Measurements from ENCODE around the gene DENND6A.

The DENND6A gene

GRCh38 chr3:57692396-57693147, at the start of gene DENND6A:
DENND6A (minus strand) TSS chr3:57693077; CDS start chr3:57693018, 59 bp downstream.
- TF ChIP-seq ZNF274 (IDR thresholded peaks at IDR 0.05; ENCODE audit: low read depth, low read length): no peak

GRCh38 chr3:57740027-57740426, 47.1 kb upstream of the DENND6A start:
- TF ChIP-seq ZNF274 (IDR thresholded peaks at IDR 0.05; ENCODE audit: low read depth, low read length): no peak
- no peak overlapping the region for H3K4me3 ChIP-seq (ENCODE audit: low read length)

More at GRCh38 chr3:57692396-57693147, at the start of gene DENND6A:
- peak within 1 kb of the TSS; percentile 72 for H3K4me3 ChIP-seq (ENCODE audit: low read length)

- no peak overlapping the region for H3K4me3 ChIP-seq (ENCODE audit: low read length)
- TF ChIP-seq ZNF274 (IDR thresholded peaks at IDR 0.05; ENCODE audit: low read depth, low read length): no peak
These were observed 45.5 kb upstream of the DENND6A start for GRCh38 chr3:57738391-57738790.

DNA sequence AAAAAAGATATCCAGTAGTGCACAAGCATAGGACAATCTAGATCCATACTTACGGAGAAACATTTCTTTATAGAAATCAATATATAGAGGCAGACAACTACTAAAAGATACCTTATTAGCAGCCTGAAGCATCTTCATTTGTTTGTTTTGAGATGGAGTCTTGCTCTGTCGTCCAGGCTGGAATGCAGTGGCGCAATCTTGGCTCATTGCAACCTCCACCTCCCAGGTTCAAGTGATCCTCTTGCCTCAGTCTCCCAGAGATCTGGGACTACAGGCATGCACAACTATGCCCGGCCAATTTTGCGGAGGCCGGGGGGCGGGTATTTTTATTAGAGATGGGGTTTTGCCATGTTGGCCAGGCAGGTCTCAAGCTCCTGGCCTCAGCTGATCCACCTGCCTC, 45.0 kb upstream of the DENND6A start:
- TF ChIP-seq ZNF274 (IDR thresholded peaks at IDR 0.05; ENCODE audit: low read depth, low read length): no peak
- H3K4me3 ChIP-seq (ENCODE audit: low read length): no peak overlapping the region

- no peak overlapping the region for H3K4me3 ChIP-seq (ENCODE audit: low read length)
- no peak for TF ChIP-seq ZNF274 (IDR thresholded peaks at IDR 0.05; ENCODE audit: low read depth, low read length)
These were observed 42.5 kb upstream of the DENND6A start for GRCh38 chr3:57735405-57735804.

DNA sequence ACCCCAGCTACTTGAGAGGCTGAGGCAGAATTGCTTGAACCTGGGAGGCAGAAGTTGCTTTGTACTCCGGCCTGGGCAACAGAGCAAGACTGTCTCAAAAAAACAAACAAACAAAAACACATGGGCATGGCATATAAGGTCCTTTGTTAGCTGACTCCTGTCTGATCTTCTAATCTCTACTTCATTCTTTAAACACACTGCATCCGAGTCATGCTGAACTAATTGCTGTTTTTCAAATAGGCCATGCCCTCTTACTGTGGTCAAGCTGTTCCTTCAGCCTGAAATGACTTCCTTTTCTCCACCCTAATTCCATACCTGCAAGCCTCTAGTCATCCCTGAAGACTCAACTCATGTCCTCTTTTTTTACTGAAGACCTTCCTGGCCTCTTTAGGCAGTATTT, 40.9 kb upstream of the DENND6A start:
- H3K4me3 ChIP-seq (ENCODE audit: low read length): no peak overlapping the region
- TF ChIP-seq ZNF274 (IDR thresholded peaks at IDR 0.05; ENCODE audit: low read depth, low read length): no peak

GRCh38 chr3:57731311-57731710, 38.4 kb upstream of the DENND6A start:
- H3K4me3 ChIP-seq (ENCODE audit: low read length): no peak overlapping the region
- TF ChIP-seq ZNF274 (IDR thresholded peaks at IDR 0.05; ENCODE audit: low read depth, low read length): no peak

DNA sequence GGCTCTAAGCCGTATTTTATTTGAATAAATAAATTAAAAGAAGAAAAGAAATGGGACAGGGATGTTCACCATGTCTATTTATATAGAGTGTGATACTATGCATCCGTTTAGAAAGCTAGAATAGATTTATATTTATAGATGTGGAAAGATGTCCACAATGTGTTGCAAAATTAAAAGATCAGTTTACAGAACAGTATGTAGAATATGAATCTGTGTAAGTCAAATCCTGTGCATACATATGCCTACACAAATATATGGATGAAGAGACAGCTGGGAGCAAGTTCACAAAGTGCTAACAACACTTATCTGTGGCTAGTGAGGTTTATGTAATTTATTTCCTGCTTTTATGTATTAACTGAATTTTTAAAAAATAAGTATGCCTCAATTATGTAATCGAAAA, 37.8 kb upstream of the DENND6A start:
- no peak for TF ChIP-seq ZNF274 (IDR thresholded peaks at IDR 0.05; ENCODE audit: low read depth, low read length)
- H3K4me3 ChIP-seq (ENCODE audit: low read length): no peak overlapping the region

GRCh38 chr3:57729334-57730045, 36.6 kb upstream of the DENND6A start:
- TF ChIP-seq ZNF274 (IDR thresholded peaks at IDR 0.05; ENCODE audit: low read depth, low read length): no peak

DNA sequence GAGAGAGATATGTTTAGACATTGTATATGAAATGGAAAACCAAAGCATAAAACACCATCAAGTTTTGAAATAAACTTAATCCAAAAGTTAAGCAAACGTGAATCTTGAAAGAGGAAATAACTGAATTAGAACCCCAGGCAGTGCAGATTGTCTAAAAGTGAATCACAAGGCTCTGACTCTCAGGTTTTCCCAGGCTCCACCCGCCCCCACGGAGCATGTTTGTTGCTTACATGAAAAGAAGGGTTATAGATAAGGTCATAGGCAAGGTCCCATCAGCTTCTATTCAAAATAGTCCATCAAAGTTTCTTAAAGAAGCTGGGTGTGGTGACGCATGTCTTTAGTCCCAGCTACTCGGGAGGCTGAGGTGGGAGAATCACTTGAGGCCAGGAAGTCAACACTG, 34.2 kb upstream of the DENND6A start:
- no peak for TF ChIP-seq ZNF274 (IDR thresholded peaks at IDR 0.05; ENCODE audit: low read depth, low read length)
- H3K4me3 ChIP-seq (ENCODE audit: low read length): no peak overlapping the region

More at GRCh38 chr3:57729334-57730045, 36.6 kb upstream of the DENND6A start:
- no peak overlapping the region for H3K4me3 ChIP-seq (ENCODE audit: low read length)

DNA sequence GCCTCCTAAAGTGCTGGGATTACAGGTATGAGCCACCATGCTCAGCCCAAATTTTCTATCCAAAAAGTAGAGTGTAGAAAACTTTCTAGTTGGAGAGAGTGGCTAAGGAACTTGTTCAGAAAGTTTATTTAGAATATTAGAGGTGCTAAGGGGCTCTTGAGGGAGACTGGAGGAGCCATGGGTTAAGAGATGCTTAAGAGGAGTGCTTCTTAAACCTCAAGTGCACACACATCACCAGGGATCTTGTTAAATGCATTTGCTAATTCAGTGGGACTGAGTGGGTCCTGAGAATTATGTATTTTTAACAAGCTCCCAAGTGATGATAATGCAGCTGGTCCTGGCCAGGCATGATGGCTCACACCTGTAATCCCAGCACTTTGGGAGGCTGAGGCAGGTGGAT, 33.5 kb upstream of the DENND6A start:
- TF ChIP-seq ZNF274 (IDR thresholded peaks at IDR 0.05; ENCODE audit: low read depth, low read length): no peak
- H3K4me3 ChIP-seq (ENCODE audit: low read length): no peak overlapping the region

DNA sequence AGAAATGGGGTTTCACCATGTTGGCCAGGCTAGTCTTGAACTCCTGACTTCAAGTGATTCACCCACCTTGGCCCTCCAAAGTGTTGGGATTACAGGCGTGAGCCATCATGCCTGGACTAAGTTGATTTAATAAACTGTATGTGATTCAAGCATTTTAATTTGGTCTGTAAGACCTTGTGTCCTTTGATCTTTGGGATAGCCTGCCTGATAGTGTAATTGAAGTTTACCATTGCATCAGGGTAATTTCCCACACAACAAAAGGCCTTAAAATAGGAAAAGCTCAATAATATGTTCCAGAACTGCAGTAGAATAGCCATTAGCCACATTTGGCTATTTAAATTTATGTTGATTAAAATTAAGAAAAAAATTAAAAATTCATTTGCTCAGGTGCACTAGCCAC, 25.2 kb upstream of the DENND6A start:
- no peak overlapping the region for H3K4me3 ChIP-seq (ENCODE audit: low read length)

DNA sequence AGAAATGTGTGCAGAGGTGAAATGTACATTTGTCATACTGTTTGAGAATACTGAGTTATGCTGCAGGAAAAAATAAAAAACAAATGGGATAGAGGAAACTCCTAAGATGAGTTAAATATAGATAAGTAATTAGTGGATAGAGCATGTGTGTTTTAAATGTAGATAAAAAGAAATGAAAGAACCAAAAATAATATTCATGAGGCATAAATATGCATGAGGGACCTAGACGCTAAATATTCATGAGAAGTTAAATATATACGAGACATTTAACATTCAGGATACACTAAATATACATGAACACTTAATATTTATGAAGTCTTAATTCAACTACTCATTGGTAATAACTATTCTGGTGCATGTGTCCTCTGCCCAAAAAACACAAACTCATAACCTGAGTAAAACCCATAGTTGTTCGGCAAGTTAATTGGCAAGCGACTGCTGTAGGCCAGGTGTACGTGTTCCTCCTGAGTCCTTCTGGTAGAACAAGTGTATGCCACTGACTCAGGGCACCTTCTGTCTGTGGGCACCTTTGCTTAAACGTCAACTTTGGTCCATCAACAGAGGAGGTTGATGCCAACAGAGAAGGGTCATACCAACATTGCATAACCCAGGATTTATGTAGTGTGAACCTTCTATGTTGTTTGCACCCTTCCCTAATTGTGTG, 24.5 kb upstream of the DENND6A start:
- no peak for TF ChIP-seq ZNF274 (IDR thresholded peaks at IDR 0.05; ENCODE audit: low read depth, low read length)
- H3K4me3 ChIP-seq (ENCODE audit: low read length): no peak overlapping the region

More for the DNA sequence above, 25.2 kb upstream of the DENND6A start:
- TF ChIP-seq ZNF274 (IDR thresholded peaks at IDR 0.05; ENCODE audit: low read depth, low read length): no peak

GRCh38 chr3:57715686-57716085, 22.8 kb upstream of the DENND6A start:
- H3K4me3 ChIP-seq (ENCODE audit: low read length): no peak overlapping the region
- no peak for TF ChIP-seq ZNF274 (IDR thresholded peaks at IDR 0.05; ENCODE audit: low read depth, low read length)

GRCh38 chr3:57709559-57709958, 16.7 kb upstream of the DENND6A start:
- no peak overlapping the region for H3K4me3 ChIP-seq (ENCODE audit: low read length)
- TF ChIP-seq ZNF274 (IDR thresholded peaks at IDR 0.05; ENCODE audit: low read depth, low read length): no peak

All from GM08714 (cell line).